Measurements from ENCODE around the gene TRAM2.

The TRAM2 gene

DNA sequence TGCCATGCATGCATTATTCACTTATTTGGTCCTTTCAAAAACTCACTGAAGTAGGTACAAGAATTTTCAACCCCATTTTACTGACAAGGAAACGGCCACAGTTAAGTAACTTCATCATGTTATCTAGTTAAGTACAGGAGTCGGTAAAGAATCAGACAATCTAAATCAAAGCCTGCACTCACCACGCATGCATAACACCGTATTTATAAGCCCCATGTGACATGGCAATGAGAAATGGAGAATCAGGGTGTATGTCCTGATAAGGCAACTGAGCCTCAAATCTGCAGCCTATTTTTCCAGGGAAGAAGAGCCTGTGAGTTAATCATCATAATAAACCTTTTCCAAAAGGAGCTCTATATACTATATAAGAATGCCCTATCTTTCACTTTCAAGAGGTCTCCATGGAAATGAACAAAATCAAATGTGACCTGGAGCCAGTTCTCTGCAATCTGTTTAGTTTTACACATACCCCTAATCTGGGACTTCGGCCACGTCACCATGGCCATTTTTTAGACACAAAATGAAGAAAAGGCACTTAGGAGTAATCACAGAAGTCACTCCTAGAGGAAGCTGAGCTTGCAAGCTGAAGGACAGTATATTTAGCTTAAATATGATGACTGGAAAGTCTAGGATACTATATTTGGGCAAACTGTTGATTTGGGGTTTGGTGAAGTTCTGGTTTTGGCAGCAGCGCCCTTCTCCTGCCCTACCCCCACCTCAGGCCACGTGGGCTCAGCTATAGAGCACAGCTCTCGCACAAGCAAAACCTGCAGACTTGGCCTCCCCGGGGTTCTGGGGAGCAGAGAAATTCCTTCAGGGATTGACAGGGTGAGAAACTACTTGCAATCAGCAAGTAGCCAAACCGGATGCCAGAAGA lies 19.2 kb downstream of the TRAM2 start:
- Histone ChIP-seq H3K4me3 (ENCODE audit: insufficient read depth, low read length, poor library complexity, severe bottlenecking) (no peak overlapping the region), H3K27me3 (ENCODE audit: low read length) (no peaks in the 10 kb centered on the region), H3K27ac (ENCODE audit: low read depth, low read length) (no peak overlapping the region), H4K20me1 (ENCODE audit: low read depth, low read length) (no peaks in the 10 kb centered on the region), H3K79me2 (ENCODE audit: insufficient read depth, low read length) (no peaks in the 10 kb centered on the region), H3K9me3 (ENCODE audit: insufficient read depth, low read length) (no peaks in the 10 kb centered on the region), H3K36me3 (ENCODE audit: low read length) (no peaks in the 10 kb centered on the region), H3K4me2 (ENCODE audit: low read depth, low read length, poor library complexity, severe bottlenecking) (no peak overlapping the region), H2AFZ (ENCODE audit: low read depth, low read length, severe bottlenecking) (no peak overlapping the region), H3F3A (ENCODE audit: insufficient read depth) (no peaks in the 10 kb centered on the region), H3K9me2 (replicated peaks; ENCODE audit: insufficient read depth, low read length) (no peaks in the 10 kb centered on the region), H3K9ac (ENCODE audit: low read length) (no peak overlapping the region)
- TF ChIP-seq CTCF (IDR thresholded peaks at IDR 0.05; ENCODE audit: insufficient read depth, low read length, poor library complexity, severe bottlenecking) (no peak), EZH2phosphoT487 (conservative IDR thresholded peaks at IDR 0.05; ENCODE audit: low read length) (no peak)

GRCh38 chr6:52555518-52556233 lies 21.2 kb downstream of the TRAM2 start:
- Histone ChIP-seq H3K9ac (ENCODE audit: low read length) (no peak overlapping the region), H3K9me2 (replicated peaks; ENCODE audit: insufficient read depth, low read length) (no peaks in the 10 kb centered on the region), H3K27me3 (ENCODE audit: low read length) (no peaks in the 10 kb centered on the region), H3K79me2 (ENCODE audit: insufficient read depth, low read length) (no peaks in the 10 kb centered on the region), H2AFZ (ENCODE audit: low read depth, low read length, severe bottlenecking) (no peak overlapping the region), H4K20me1 (ENCODE audit: low read depth, low read length) (no peaks in the 10 kb centered on the region), H3K36me3 (ENCODE audit: low read length) (no peaks in the 10 kb centered on the region), H3K27ac (ENCODE audit: low read depth, low read length) (no peak overlapping the region), H3K4me3 (ENCODE audit: insufficient read depth, low read length, poor library complexity, severe bottlenecking) (no peak overlapping the region), H3K4me2 (ENCODE audit: low read depth, low read length, poor library complexity, severe bottlenecking) (no peak overlapping the region), H3K9me3 (ENCODE audit: insufficient read depth, low read length) (no peaks in the 10 kb centered on the region), H3F3A (ENCODE audit: insufficient read depth) (no peaks in the 10 kb centered on the region)
- TF ChIP-seq CTCF (IDR thresholded peaks at IDR 0.05; ENCODE audit: insufficient read depth, low read length, poor library complexity, severe bottlenecking) (no peak), EZH2phosphoT487 (conservative IDR thresholded peaks at IDR 0.05; ENCODE audit: low read length) (no peak)

- no peak for TF ChIP-seq CTCF (IDR thresholded peaks at IDR 0.05; ENCODE audit: insufficient read depth, low read length, poor library complexity, severe bottlenecking)
- TF ChIP-seq EZH2phosphoT487 (conservative IDR thresholded peaks at IDR 0.05; ENCODE audit: low read length) = no peak
- Histone ChIP-seq H3K27ac (ENCODE audit: low read depth, low read length) (no peak overlapping the region), H3K9me3 (ENCODE audit: insufficient read depth, low read length) (no peaks in the 10 kb centered on the region), H3K27me3 (ENCODE audit: low read length) (no peaks in the 10 kb centered on the region), H3K36me3 (ENCODE audit: low read length) (no peaks in the 10 kb centered on the region), H3K79me2 (ENCODE audit: insufficient read depth, low read length) (no peaks in the 10 kb centered on the region), H4K20me1 (ENCODE audit: low read depth, low read length) (no peaks in the 10 kb centered on the region), H3K9me2 (replicated peaks; ENCODE audit: insufficient read depth, low read length) (no peaks in the 10 kb centered on the region), H3K4me3 (ENCODE audit: insufficient read depth, low read length, poor library complexity, severe bottlenecking) (no peak overlapping the region), H3F3A (ENCODE audit: insufficient read depth) (no peaks in the 10 kb centered on the region), H3K4me2 (ENCODE audit: low read depth, low read length, poor library complexity, severe bottlenecking) (no peak overlapping the region), H3K9ac (ENCODE audit: low read length) (no peak overlapping the region), H2AFZ (ENCODE audit: low read depth, low read length, severe bottlenecking) (no peak overlapping the region)
Observed at GRCh38 chr6:52554684-52555280, 22.1 kb downstream of the TRAM2 start.
